Nephron progenitor cell (in vitro differentiated cells): Measurements from ENCODE around the gene SLC8A2.
A peak's percentile ranks its signal among the peaks of the same experiment; 100 is the strongest.

Experiments used
- DNase-seq: peaks from one replicate; pipeline ENCODE4 v3.0.0; 2021
- H3K27ac Mint-ChIP-seq: 2 replicates; pipeline ENCODE4 v1.8.0; 2021; ENCODE audit warnings: mild to moderate bottlenecking, moderate library complexity, mixed read lengths
- H3K27me3 Mint-ChIP-seq: 2 replicates; pipeline ENCODE4 v1.8.0; 2021; ENCODE audit warnings: mild to moderate bottlenecking, low read depth, mixed read lengths; ENCODE audit not compliant: poor library complexity
- H3K36me3 Mint-ChIP-seq: 2 replicates; pipeline ENCODE4 v1.8.0; 2021; ENCODE audit warnings: low read depth, mixed read lengths
- H3K4me1 Mint-ChIP-seq: 2 replicates; pipeline ENCODE4 v1.8.0; 2021; ENCODE audit warnings: mixed read lengths
- H3K4me3 Mint-ChIP-seq: 2 replicates; pipeline ENCODE4 v1.8.0; 2021; ENCODE audit warnings: mild to moderate bottlenecking, moderate library complexity, mixed read lengths
- H3K9me3 Mint-ChIP-seq: 2 replicates; pipeline ENCODE4 v1.8.0; 2021; ENCODE audit warnings: mild to moderate bottlenecking, moderate library complexity, mixed read lengths
- CTCF ChIP-seq: fragments of 200-600 bp; sonication (generic); IDR thresholded peaks from 2 replicates; pipeline ENCODE4 v1.5.0; 2021; ENCODE audit warnings: antibody characterized with exemption

SLC8A2 gene

GRCh38 chr19:47476438-47476972, 4.8 kb upstream of the SLC8A2 start:
- Mint-ChIP-seq H3K27me3 (peaks cover 56% of the 10 kb centered on the region), H3K36me3 (peaks cover 4% of the 10 kb centered on the region), H3K4me1 (peaks cover 16% of the 10 kb centered on the region), H3K9me3 (peaks cover 3% of the 10 kb centered on the region), H3K27ac (no peak overlapping the region), H3K4me3 (no peak overlapping the region)
- no peak for TF ChIP-seq CTCF
- no peak for DNase-seq

- no peak overlapping the region for H3K27ac Mint-ChIP-seq
- no peak for TF ChIP-seq CTCF
- peaks cover 4% of the 10 kb centered on the region for H3K36me3 Mint-ChIP-seq
- H3K4me3 Mint-ChIP-seq, result no peak overlapping the region
- H3K9me3 Mint-ChIP-seq, result no peaks in the 10 kb centered on the region
- DNase-seq, result no peak
- H3K4me1 Mint-ChIP-seq, result peaks cover 21% of the 10 kb centered on the region
- H3K27me3 Mint-ChIP-seq, result peaks cover 56% of the 10 kb centered on the region
Observed at GRCh38 chr19:47475465-47475864, 3.8 kb upstream of the SLC8A2 start.

GRCh38 chr19:47473336-47473735, 1.6 kb upstream of the SLC8A2 start:
- TF ChIP-seq CTCF, result no peak
- peaks cover 27% of the 10 kb centered on the region for H3K4me1 Mint-ChIP-seq
- H3K4me3 Mint-ChIP-seq, result no peak overlapping the region
- H3K9me3 Mint-ChIP-seq, result no peaks in the 10 kb centered on the region
- peaks cover 57% of the 10 kb centered on the region for H3K27me3 Mint-ChIP-seq
- DNase-seq, result no peak
- no peaks in the 10 kb centered on the region for H3K36me3 Mint-ChIP-seq
- H3K27ac Mint-ChIP-seq, result no peak overlapping the region

GRCh38 chr19:47471381-47471732, 336 bp downstream of the SLC8A2 start:
- TF ChIP-seq CTCF, result no peak
- Mint-ChIP-seq H3K4me1 (peaks cover 27% of the 10 kb centered on the region), H3K27me3 (peaks cover 66% of the 10 kb centered on the region), H3K27ac (no peak overlapping the region), H3K36me3 (no peaks in the 10 kb centered on the region), H3K4me3 (peak overlapping the region; percentile 72), H3K9me3 (no peaks in the 10 kb centered on the region)
- DNase-seq, result no peak

- Mint-ChIP-seq H3K27me3 (peaks cover 73% of the 10 kb centered on the region), H3K4me1 (peaks cover 27% of the 10 kb centered on the region), H3K36me3 (no peaks in the 10 kb centered on the region), H3K9me3 (no peaks in the 10 kb centered on the region), H3K4me3 (peak overlapping the region; percentile 72), H3K27ac (no peak overlapping the region)
- no peak for TF ChIP-seq CTCF
- no peak for DNase-seq
Observed at GRCh38 chr19:47470447-47471195, 1.1 kb downstream of the SLC8A2 start.

- H3K9me3 Mint-ChIP-seq, result no peaks in the 10 kb centered on the region
- no peak overlapping the region for H3K27ac Mint-ChIP-seq
- peaks cover 27% of the 10 kb centered on the region for H3K4me1 Mint-ChIP-seq
- H3K27me3 Mint-ChIP-seq, result peaks cover 81% of the 10 kb centered on the region
- no peak for DNase-seq
- no peak overlapping the region for H3K4me3 Mint-ChIP-seq
- no peaks in the 10 kb centered on the region for H3K36me3 Mint-ChIP-seq
- TF ChIP-seq CTCF, result no peak
Observed at GRCh38 chr19:47469719-47470118, 2.0 kb downstream of the SLC8A2 start.
